PC-9 (cell line): ENCODE results near the gene GDPGP1. TPM values are rescaled to one million over a fixed set of nuclear protein-coding genes. Genes with fewer than 3 reads are reported as not detected.

Source experiments
- BruUV-seq: library from RNA; stranded (reverse); fragments of 400-500 nt; replicated peaks from 2 replicates; lab custom pipeline; 2021; lab: Mats Ljungman, UMichigan
- CTCF ChIA-PET: fragments of 300-600 bp; sonication (Branson Sonifier 250); formaldehyde crosslinking; loops from one replicate; lab custom pipeline; 2022; ENCODE audit warnings: antibody characterized with exemption; lab: Charles Lee
- POLR2A ChIA-PET: fragments of 300-600 bp; sonication (Branson Sonifier 250); formaldehyde crosslinking; loops from one replicate; lab custom pipeline; 2022; ENCODE audit warnings: antibody characterized with exemption; ENCODE audit not compliant: unreplicated experiment; lab: Charles Lee
- DNase-seq, 2 experiments: peaks; one replicate each; pipeline versions ENCODE4 v3.0.0 to v3.0.0-alpha.2; 2015 to 2022; ENCODE audit warnings: mixed read lengths in 1 of 2
- H2AFZ ChIP-seq: fragments of 200-600 bp; sonication (generic); 2 replicates; pipeline ENCODE4 v1.8.1; 2017; ENCODE audit warnings: antibody characterized with exemption
- H3F3A ChIP-seq: fragments of 200-600 bp; sonication (generic); 2 replicates; pipeline ENCODE4 v1.8.1; 2017; ENCODE audit warnings: antibody characterized with exemption, mild to moderate bottlenecking, low read depth; ENCODE audit not compliant: insufficient read depth
- H3K27ac ChIP-seq: fragments of 200-600 bp; sonication (generic); 2 replicates; pipeline ENCODE4 v1.6.1; 2016; ENCODE audit warnings: mixed run types
- H3K27me3 ChIP-seq: fragments of 200-600 bp; sonication (generic); 2 replicates; pipeline ENCODE4 v1.6.1; 2016; ENCODE audit warnings: low read depth, mixed run types; ENCODE audit not compliant: insufficient read depth
- H3K36me3 ChIP-seq: fragments of 200-600 bp; sonication (generic); 2 replicates; pipeline ENCODE4 v1.6.1; 2016; ENCODE audit warnings: low read depth, mixed run types
- H3K4me1 ChIP-seq: fragments of 200-600 bp; sonication (generic); replicated peaks from 2 replicates; pipeline ENCODE4 v1.6.1; 2016; ENCODE audit warnings: mixed run types; ENCODE audit not compliant: insufficient read depth
- H3K4me2 ChIP-seq: fragments of 200-600 bp; sonication (generic); 2 replicates; pipeline ENCODE4 v1.6.1; 2017; ENCODE audit warnings: mixed run types
- H3K4me3 ChIP-seq: fragments of 200-600 bp; sonication (generic); 2 replicates; pipeline ENCODE4 v1.6.1; 2016; ENCODE audit warnings: mixed run types
- H3K79me2 ChIP-seq: fragments of 200-600 bp; sonication (generic); 2 replicates; pipeline ENCODE4 v1.6.1; 2017; ENCODE audit warnings: low read depth, mixed run types
- H3K9me2 ChIP-seq: fragments of 200-600 bp; sonication (generic); 2 replicates; pipeline ENCODE4 v1.8.1; 2017; ENCODE audit warnings: mild to moderate bottlenecking; ENCODE audit not compliant: insufficient read depth
- H3K9me3 ChIP-seq: fragments of 200-600 bp; sonication (generic); 2 replicates; pipeline ENCODE4 v1.8.1; 2016; ENCODE audit warnings: low read depth; ENCODE audit not compliant: insufficient read depth
- H4K20me1 ChIP-seq: fragments of 200-600 bp; sonication (generic); 2 replicates; pipeline ENCODE4 v1.8.1; 2017; ENCODE audit not compliant: insufficient read depth
- CTCF ChIP-seq: fragments of 200-600 bp; sonication (generic); conservative IDR thresholded peaks from 2 replicates; pipeline ENCODE4 v1.6.1; 2017; ENCODE audit warnings: mixed run types, antibody characterized with exemption, mild to moderate bottlenecking, moderate library complexity
- EZH2 ChIP-seq: fragments of 200-600 bp; sonication (generic); IDR thresholded peaks from 2 replicates; pipeline ENCODE4 v1.8.0; 2017; ENCODE audit warnings: antibody characterized with exemption, low read depth
- intact Hi-C: fragments of 100-400 bp; cut with micrococcal nuclease; formaldehyde crosslinking; loops from one replicate; pipeline ENCODE4 v1.10.0; 2022; ENCODE audit not compliant: unreplicated experiment
- total RNA-seq: library from RNA; stranded (reverse); gene quantifications from 2 replicates; pipeline ENCODE4 v1.2.3, GENCODE V29; 2021

GDPGP1 gene
- total RNA-seq, 1 experiment from 2014 or later = 7.6 TPM

- no peaks in the 10 kb centered on the region for H3K27me3 ChIP-seq
- intact Hi-C loops = loop anchor here (2.0 kb wide), 1 partner anchor 16 kb away; the partner anchor contains the start of gene NGRN
- no peaks in the 10 kb centered on the region for H3K79me2 ChIP-seq
- H3F3A ChIP-seq = peaks cover 26% of the 10 kb centered on the region; the same call in 1 of the 2 replicates
- H3K27ac ChIP-seq = no peak overlapping the region
- DNase-seq = no peak
- ChIA-PET CTCF (interaction anchor here (0.6 to 0.7 kb wide), 2 partner anchors 10 to 411 kb away, joined by 3 read pairs; no protein-coding TSS in a partner anchor), POLR2A (interaction anchor here (0.5 to 1.2 kb wide), 4 partner anchors 10 to 89 kb away, joined by 3 to 9 read pairs (median 4); partner anchors contain the start of genes CIB1 and GDPGP1)
- 0 out of 2 replicates have a peak, but pooled peaks cover 7% of the 10 kb centered on the region for H3K4me1 ChIP-seq
- no peaks in the 10 kb centered on the region for H4K20me1 ChIP-seq
- no peaks in the 10 kb centered on the region for H3K9me2 ChIP-seq
- no peaks in the 10 kb centered on the region for H3K9me3 ChIP-seq
- TF ChIP-seq EZH2 = no peak
- TF ChIP-seq CTCF = no peak
- H2AFZ ChIP-seq = peak overlapping the region; percentile 89
- peak overlapping the region; percentile 75; the same call in 1 of the 2 replicates for H3K4me3 ChIP-seq
- H3K36me3 ChIP-seq = no peaks in the 10 kb centered on the region
- no TSS peak for BruUV-seq
- H3K4me2 ChIP-seq = peak overlapping the region; percentile 88
These were observed 14.8 kb downstream of the GDPGP1 start for GRCh38 chr15:90248789-90249202.

DNA sequence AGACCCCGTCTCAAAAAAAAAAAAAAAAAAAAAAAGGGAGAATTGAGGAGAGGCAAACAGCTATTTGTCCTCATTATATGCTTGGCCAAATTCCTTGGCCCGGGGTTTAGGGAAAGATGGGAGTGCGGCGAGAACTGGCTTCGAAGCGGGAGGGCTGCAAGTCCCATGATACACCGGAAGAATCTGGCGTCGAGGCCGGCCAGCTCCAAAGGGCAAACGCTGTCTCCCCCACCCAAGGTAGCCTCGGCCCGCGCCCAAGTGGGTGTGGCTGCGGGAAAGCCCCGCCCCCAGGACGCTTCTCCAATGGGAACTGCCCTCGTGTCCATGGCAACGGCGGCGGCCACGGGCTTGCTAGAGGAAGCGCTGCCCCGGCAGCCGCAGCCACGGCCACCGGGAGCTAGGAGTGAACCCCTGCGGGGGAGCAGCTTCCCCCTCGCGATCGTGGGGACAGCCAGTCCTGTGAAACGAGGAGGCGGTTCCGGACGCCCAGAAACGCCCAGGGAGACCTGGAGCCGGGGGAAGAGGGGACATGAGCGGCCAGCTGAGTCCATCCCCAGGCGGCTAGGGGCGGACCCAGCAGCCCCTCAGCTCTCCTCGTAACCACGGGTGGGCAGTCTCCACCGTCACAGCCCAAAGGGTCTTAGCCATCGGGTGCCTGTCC is 15.3 kb downstream of the GDPGP1 start, which contains the start of gene TTLL13:
TTLL13 (plus strand) TSS at position 354 of the 661 bp plus-strand sequence. CDS start 1,075 bp downstream, outside the sequence.
- Histone ChIP-seq H3K4me3 (peak within 1 kb of the TSS; percentile 75), H3K27ac (no peak within 1 kb of the TSS), H3K4me2 (peak within 1 kb of the TSS; percentile 88), H3K9me2 (no peaks in the 10 kb centered on the region), H3K9me3 (no peaks in the 10 kb centered on the region), H4K20me1 (no peaks in the 10 kb centered on the region), H3K36me3 (no peaks in the 10 kb centered on the region), H3K79me2 (no peaks in the 10 kb centered on the region), H3F3A (peaks cover 26% of the 10 kb centered on the region; the same call in 1 of the 2 replicates), H3K27me3 (no peaks in the 10 kb centered on the region), H3K4me1 (0 out of 2 replicates have a peak, but pooled peaks cover 7% of the 10 kb centered on the region), H2AFZ (peak within 1 kb of the TSS; percentile 89)
- ChIA-PET POLR2A (interaction anchor here (0.5 to 1.2 kb wide), 7 partner anchors 9 to 151 kb away, joined by 3 to 13 read pairs (median 7); partner anchors contain the start of genes CIB1, GDPGP1 and ZNF774), CTCF (interaction anchor here (0.6 to 0.7 kb wide), 2 partner anchors 9 to 411 kb away, joined by 3 read pairs; no protein-coding TSS in a partner anchor)
- no peak for TF ChIP-seq EZH2
- no peak for TF ChIP-seq CTCF
- intact Hi-C loops = loop anchor here (2.0 kb wide), 1 partner anchor 15 kb away; the partner anchor contains the start of gene NGRN
- BruUV-seq = no TSS peak
- DNase-seq = peak; percentile 70 to 88

GRCh38 chr15:90257776-90258175 is 23.8 kb downstream of the GDPGP1 start:
- Histone ChIP-seq H3K4me2 (no peak overlapping the region), H3K27me3 (no peaks in the 10 kb centered on the region), H3K36me3 (no peaks in the 10 kb centered on the region), H3K9me2 (no peaks in the 10 kb centered on the region), H3K9me3 (no peaks in the 10 kb centered on the region), H3F3A (0 out of 2 replicates have a peak, but pooled peaks cover 6% of the 10 kb centered on the region), H3K27ac (no peak overlapping the region), H3K79me2 (0 out of 2 replicates have a peak, but pooled peaks cover 3% of the 10 kb centered on the region), H2AFZ (no peak overlapping the region), H3K4me3 (no peak overlapping the region), H3K4me1 (peaks cover 18% of the 10 kb centered on the region), H4K20me1 (no peaks in the 10 kb centered on the region)
- BruUV-seq = no TSS peak
- intact Hi-C loops = no loop called here
- no peak for TF ChIP-seq CTCF
- ChIA-PET POLR2A (no interaction called here), CTCF (no interaction called here)
- DNase-seq = no peak
